HepG2 (cell line): ENCODE results near the gene ZNF700. TPM values are rescaled to one million over a fixed set of nuclear protein-coding genes. Genes with fewer than 3 reads are reported as not detected.

ENCODE experiments used
- GPN1 ChIP-seq: sonication (generic); formaldehyde crosslinking; IDR thresholded peaks from 2 replicates; pipeline ENCODE4 v1.5.1; 2020; ENCODE audit warnings: missing genetic modification reagents, borderline replicate concordance
- NFIB ChIP-seq: sonication (generic); formaldehyde crosslinking; IDR thresholded peaks from 2 replicates; pipeline ENCODE4 v1.9.0; 2021; ENCODE audit warnings: missing genetic modification reagents, mild to moderate bottlenecking, borderline replicate concordance
- PHF21A ChIP-seq: sonication (generic); formaldehyde crosslinking; IDR thresholded peaks from 2 replicates; pipeline ENCODE4 v1.5.0; 2020; ENCODE audit warnings: mild to moderate bottlenecking, missing genetic modification reagents
- RFX3 ChIP-seq: IDR thresholded peaks from 2 replicates; pipeline ENCODE4 v1.6.1; 2016; ENCODE audit warnings: missing biosample characterization, missing genetic modification reagents
- SMARCE1 ChIP-seq: fragments of 450-650 bp; IDR thresholded peaks from 2 replicates; pipeline ENCODE4 v1.6.1; 2017; ENCODE audit warnings: borderline replicate concordance
- ZBTB20 ChIP-seq: sonication (generic); formaldehyde crosslinking; IDR thresholded peaks from 2 replicates; pipeline ENCODE4 v1.8.1; 2023; ENCODE audit warnings: missing genetic modification reagents, low read depth, mild to moderate bottlenecking, borderline replicate concordance
- ZNF777 ChIP-seq: sonication (generic); formaldehyde crosslinking; IDR thresholded peaks from 2 replicates; pipeline ENCODE4 v1.4.0; 2020; ENCODE audit warnings: missing genetic modification reagents
- polyA plus RNA-seq, 8 experiments: library from polyadenylated mRNA; depleted of rRNA in 3 of 8; stranded (reverse) in 7 of 8; unstranded in 1 of 8; fragments of >200 nt; fragmentation: Illumina TruSeq in 4 of 8; extraction: Trizol in 4 of 8; gene quantifications; 2 replicates each; pipeline versions ENCODE4 v1.2.1 to v1.2.3, GENCODE V29; 2011 to 2016; ENCODE audit warnings: low read depth in 4 of 8, missing spikeins in 1 of 8, mixed read lengths in 1 of 8; ENCODE audit not compliant: insufficient read depth in 1 of 8
- total RNA-seq, 5 experiments: library from RNA; depleted of rRNA; stranded (reverse); fragments of >200 nt; fragmentation: Illumina TruSeq; extraction: Trizol; gene quantifications; 2 replicates each; pipeline ENCODE4 v1.2.3, GENCODE V29; 2016; ENCODE audit warnings: low read depth in 1 of 5
- TF ChIP-seq, protein P1 (sequence below): sonication (generic); formaldehyde crosslinking; conservative IDR thresholded peaks from 2 replicates; pipeline ENCODE4 v1.4.0; 2020; ENCODE audit warnings: missing genetic modification reagents
- TF ChIP-seq, protein P2 (sequence below): IDR thresholded peaks from 2 replicates; pipeline ENCODE4 v1.6.1; 2016; ENCODE audit warnings: missing compliant biosample characterization, missing genetic modification reagents, borderline replicate concordance
- TF ChIP-seq, protein P3 (sequence below), 2 experiments: fragments of 450-650 bp in 1 of 2; sonication (generic) in 1 of 2; formaldehyde crosslinking; IDR thresholded peaks; 2 replicates each; pipeline versions ENCODE4 v1.5.0 to v1.8.0; 2020 to 2022; ENCODE audit warnings: mild to moderate bottlenecking in 1 of 2, missing genetic modification reagents in 1 of 2
- TF ChIP-seq, protein P4 (sequence below): IDR thresholded peaks from 2 replicates; pipeline ENCODE4 v1.6.1; 2012; ENCODE audit warnings: inconsistent platforms
- TF ChIP-seq, protein P5 (sequence below): sonication (generic); formaldehyde crosslinking; IDR thresholded peaks from 2 replicates; pipeline ENCODE4 v1.5.0; 2020; ENCODE audit warnings: missing genetic modification reagents, mild to moderate bottlenecking, borderline replicate concordance

ZNF700 gene
- total and polyA plus RNA-seq, 2 of the 13 experiments (the other 11 are each of a cell fraction or from before 2014, with no cell fraction given): 6.0 to 12.8 TPM

DNA sequence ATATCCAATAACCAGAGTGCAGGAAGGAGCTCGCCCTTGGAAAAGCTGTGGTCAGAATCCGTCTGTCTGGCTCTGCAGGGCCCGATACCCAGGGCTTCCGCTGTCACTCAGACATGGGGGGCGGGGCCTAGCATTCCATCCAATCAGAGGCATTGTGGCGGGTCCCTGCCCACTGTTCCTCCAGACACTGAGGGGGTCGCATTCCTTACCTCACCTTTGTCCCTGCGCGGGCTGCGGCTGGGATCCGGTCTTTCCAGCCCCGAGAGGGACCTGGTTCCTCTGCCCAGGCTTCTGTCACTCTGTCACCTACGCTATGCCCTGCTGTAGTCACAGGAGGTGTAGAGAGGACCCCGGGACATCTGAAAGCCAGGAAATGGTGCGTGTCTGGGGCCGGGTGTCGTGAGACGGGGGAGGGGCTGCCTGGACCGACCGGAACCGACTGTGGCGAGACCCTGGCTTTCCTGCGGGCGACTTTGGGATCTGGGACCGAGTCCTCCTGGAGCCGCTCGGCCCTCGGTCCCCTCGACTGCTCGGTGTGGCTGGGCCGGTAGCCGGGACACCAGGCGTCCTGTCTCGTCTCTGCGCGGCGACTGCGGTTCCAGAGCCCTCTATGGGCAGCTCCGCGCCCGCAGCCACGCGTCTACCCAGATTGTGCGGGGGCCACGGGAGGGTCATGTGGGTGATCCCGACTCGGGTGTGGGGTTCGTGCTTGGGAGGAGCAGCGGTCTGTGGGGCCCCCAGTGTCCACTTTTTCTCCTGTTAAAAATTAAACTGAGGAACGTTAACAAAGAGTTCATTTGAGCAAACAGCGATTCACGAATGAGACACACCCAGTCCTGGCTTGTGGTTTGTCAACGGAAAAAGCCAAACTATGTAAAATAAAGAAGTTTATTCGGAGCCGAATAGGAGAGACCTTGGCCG, 37.0 kb upstream of the ZNF700 start, which contains the start of gene ZNF69 (continued):
- TF ChIP-seq, protein P1, sequence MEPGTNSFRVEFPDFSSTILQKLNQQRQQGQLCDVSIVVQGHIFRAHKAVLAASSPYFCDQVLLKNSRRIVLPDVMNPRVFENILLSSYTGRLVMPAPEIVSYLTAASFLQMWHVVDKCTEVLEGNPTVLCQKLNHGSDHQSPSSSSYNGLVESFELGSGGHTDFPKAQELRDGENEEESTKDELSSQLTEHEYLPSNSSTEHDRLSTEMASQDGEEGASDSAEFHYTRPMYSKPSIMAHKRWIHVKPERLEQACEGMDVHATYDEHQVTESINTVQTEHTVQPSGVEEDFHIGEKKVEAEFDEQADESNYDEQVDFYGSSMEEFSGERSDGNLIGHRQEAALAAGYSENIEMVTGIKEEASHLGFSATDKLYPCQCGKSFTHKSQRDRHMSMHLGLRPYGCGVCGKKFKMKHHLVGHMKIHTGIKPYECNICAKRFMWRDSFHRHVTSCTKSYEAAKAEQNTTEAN (CRISPR knock-in tag): no peak; the same call in 1 of the 2 replicates
- TF ChIP-seq, protein P2, sequence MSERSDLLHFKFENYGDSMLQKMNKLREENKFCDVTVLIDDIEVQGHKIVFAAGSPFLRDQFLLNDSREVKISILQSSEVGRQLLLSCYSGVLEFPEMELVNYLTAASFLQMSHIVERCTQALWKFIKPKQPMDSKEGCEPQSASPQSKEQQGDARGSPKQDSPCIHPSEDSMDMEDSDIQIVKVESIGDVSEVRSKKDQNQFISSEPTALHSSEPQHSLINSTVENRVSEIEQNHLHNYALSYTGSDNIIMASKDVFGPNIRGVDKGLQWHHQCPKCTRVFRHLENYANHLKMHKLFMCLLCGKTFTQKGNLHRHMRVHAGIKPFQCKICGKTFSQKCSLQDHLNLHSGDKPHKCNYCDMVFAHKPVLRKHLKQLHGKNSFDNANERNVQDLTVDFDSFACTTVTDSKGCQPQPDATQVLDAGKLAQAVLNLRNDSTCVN (CRISPR knock-in tag): no peak; the same call in 1 of the 2 replicates
- TF ChIP-seq GPN1 (no peak), PHF21A (peak; percentile 72), RFX3 (CRISPR knock-in tag) (no peak), SMARCE1 (no peak), ZBTB20 (CRISPR knock-in tag) (no peak; the same call in 1 of the 2 replicates), NFIB (CRISPR knock-in tag) (no peak), ZNF777 (CRISPR knock-in tag) (0 out of 2 replicates have a peak, but pooled peaks have one; percentile 20)
- TF ChIP-seq, protein P3, sequence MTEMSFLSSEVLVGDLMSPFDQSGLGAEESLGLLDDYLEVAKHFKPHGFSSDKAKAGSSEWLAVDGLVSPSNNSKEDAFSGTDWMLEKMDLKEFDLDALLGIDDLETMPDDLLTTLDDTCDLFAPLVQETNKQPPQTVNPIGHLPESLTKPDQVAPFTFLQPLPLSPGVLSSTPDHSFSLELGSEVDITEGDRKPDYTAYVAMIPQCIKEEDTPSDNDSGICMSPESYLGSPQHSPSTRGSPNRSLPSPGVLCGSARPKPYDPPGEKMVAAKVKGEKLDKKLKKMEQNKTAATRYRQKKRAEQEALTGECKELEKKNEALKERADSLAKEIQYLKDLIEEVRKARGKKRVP (CRISPR knock-in tag; IDR thresholded peaks at IDR 0.05): peak in 1 of 2 experiments; percentile 36; a peak in 1 of 4 replicates
- TF ChIP-seq, protein P4, sequence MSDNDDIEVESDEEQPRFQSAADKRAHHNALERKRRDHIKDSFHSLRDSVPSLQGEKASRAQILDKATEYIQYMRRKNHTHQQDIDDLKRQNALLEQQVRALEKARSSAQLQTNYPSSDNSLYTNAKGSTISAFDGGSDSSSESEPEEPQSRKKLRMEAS: peak; percentile 68
- TF ChIP-seq, protein P5, sequence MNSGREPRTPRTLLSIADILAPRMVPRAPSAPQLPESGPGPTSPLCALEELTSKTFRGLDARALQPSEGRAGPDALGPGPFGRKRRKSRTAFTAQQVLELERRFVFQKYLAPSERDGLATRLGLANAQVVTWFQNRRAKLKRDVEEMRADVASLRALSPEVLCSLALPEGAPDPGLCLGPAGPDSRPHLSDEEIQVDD (CRISPR knock-in tag): no peak
- TF ChIP-seq, all 625 proteins: peak for 326
